ENCODE measurements around the gene POU2F3. TPM values are rescaled to one million over a fixed set of nuclear protein-coding genes. Genes with fewer than 3 reads are reported as not detected.
A peak's percentile ranks its signal among the peaks of the same experiment; 100 is the strongest.

POU2F3 gene
- total RNA-seq, 2 donors from 2014 or later: 0.26 TPM; not detected in 1

DNA sequence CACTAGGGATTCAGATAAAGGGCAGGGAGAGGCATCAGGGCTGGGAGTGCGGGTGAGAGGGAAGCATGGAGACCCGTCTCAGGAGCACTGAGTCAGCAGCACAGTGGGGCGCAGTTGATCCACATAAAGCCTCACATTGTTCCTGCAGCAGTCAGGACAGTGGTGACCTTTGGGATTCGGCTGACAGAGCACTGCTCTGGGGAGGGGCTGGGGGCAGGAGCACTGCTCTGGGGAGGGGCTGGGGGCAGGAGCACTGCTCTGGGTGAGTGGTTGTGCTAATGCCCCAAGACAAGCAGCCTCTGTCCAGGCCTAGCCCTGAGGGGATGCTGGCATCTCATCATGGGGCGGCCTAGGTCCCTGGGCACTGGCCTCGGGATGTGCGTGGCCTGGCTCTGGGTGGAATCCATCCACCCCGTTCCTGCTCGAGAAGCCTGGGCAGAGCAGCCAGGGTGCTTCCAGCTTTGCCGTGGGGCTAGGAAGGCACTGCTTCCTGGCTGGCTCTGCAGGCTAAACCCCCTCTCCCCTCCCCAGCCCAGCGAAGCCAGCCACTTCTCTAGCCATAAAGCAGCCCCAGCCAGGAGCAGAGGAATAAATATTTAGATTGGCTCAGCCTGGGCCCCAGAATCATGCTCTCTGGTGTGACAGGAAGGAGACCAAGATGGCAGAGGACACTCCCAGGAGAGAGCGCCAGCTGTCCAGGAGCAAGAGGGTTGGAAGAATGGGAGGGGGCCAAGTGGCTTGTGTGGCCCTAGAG is 21.8 kb upstream of the POU2F3 start:
- Histone ChIP-seq H3K9me3 (no peaks in the 10 kb centered on the region), H3K27ac (peak overlapping the region; percentile 38 to 54 (median 48)), H3K4me3 (no peak overlapping the region), H3K36me3 (replicated peaks in 1 of 2; ENCODE audit: insufficient read depth in 1 of 2, low read depth in 2 of 2) (no peaks in the 10 kb centered on the region), H3K4me1 (peaks cover 88% of the 10 kb centered on the region), H3K27me3 (no peaks in the 10 kb centered on the region)
- DNase-seq (peak in 3 of 4 donors; percentile 35 to 70 (median 49)), ATAC-seq (peak; percentile 31)
- WGBS, 2 donors: 49 to 62% methylated on average over 4 to 11 of the region's 12 CpGs
- intact Hi-C loops (cut with DNase I): no loop called here
- TF ChIP-seq POLR2A (IDR thresholded peaks at IDR 0.05): no peak
- TF ChIP-seq CTCF (IDR thresholded peaks at IDR 0.05): no peak

GRCh38 chr11:120218695-120219033 is 21.3 kb upstream of the POU2F3 start:
- TF ChIP-seq CTCF (IDR thresholded peaks at IDR 0.05) (no peak), POLR2A (IDR thresholded peaks at IDR 0.05) (no peak)
- intact Hi-C loops (cut with DNase I): no loop called here
- WGBS, 2 donors: 61 to 74% methylated on average over 9 to 10 of the region's 10 CpGs
- Histone ChIP-seq H3K36me3 (replicated peaks in 1 of 2; ENCODE audit: insufficient read depth in 1 of 2, low read depth in 2 of 2) (no peaks in the 10 kb centered on the region), H3K4me1 (peaks cover 83% of the 10 kb centered on the region), H3K9me3 (no peaks in the 10 kb centered on the region), H3K4me3 (no peak overlapping the region), H3K27ac (peak overlapping the region in 2 of 4 donors; percentile 38 to 54), H3K27me3 (no peaks in the 10 kb centered on the region)
- DNase-seq: no peak
- no peak for ATAC-seq

GRCh38 chr11:120219232-120219937 is 20.6 kb upstream of the POU2F3 start:
- Histone ChIP-seq H3K9me3 (no peaks in the 10 kb centered on the region), H3K36me3 (replicated peaks in 1 of 2; ENCODE audit: insufficient read depth in 1 of 2, low read depth in 2 of 2) (no peaks in the 10 kb centered on the region), H3K27me3 (no peaks in the 10 kb centered on the region), H3K27ac (peak overlapping the region; percentile 18 to 47 (median 29)), H3K4me3 (no peak overlapping the region), H3K4me1 (peaks cover 76% of the 10 kb centered on the region)
- WGBS, 2 donors: 60 to 69% methylated on average over 6 to 13 of the region's 13 CpGs
- TF ChIP-seq POLR2A (IDR thresholded peaks at IDR 0.05) (no peak), CTCF (IDR thresholded peaks at IDR 0.05) (no peak)
- intact Hi-C loops (cut with DNase I): no loop called here
- peak in 3 of 4 donors; percentile 33 to 67 (median 49) for DNase-seq
- no peak for ATAC-seq

DNA sequence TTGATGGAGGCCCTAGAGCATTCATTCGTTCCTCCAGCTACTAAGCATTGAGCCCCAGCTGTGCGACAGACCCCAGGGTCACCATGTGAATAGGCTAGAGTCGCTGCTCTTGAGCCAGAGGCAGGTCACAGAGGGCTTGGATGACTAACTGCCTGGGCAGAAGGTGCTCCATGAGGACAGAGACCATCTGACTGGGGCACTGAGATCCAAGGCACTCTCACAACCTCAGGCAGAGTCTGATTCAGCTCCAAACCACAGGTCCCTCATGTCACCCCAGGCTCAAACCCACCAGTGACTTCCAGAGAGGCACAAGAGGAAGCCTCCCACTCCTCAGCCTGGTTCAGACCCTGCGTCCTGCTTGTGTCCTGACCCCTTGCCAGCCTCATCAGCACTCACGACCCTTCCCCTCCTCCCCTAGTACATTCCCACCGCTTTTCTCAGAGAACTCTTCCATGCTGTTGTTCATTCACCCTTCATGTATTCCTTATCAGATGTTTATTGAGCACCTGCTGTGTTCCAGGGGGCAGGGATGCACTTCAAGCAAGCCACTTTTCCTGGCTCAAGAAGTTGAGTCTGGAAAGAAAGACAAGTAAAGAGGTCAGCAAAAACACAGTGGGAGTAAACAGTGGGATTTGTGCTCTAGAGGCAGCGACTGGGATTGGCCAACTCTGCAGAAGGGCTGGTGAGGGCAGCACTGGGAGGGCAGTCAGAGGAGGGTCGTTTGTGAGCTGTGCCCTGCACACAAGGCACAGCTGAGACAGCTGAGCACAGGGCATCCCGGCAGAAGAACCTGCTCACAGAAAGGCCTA is 19.8 kb upstream of the POU2F3 start:
- Histone ChIP-seq H3K9me3 (no peaks in the 10 kb centered on the region), H3K27me3 (no peaks in the 10 kb centered on the region), H3K4me3 (no peak overlapping the region), H3K4me1 (peaks cover 68% of the 10 kb centered on the region), H3K36me3 (replicated peaks in 1 of 2; ENCODE audit: insufficient read depth in 1 of 2, low read depth in 2 of 2) (no peaks in the 10 kb centered on the region), H3K27ac (peak overlapping the region in 3 of 4 donors; percentile 7 to 47 (median 28))
- intact Hi-C loops (cut with DNase I): no loop called here
- DNase-seq (no peak), ATAC-seq (no peak)
- TF ChIP-seq POLR2A (IDR thresholded peaks at IDR 0.05) (no peak), CTCF (IDR thresholded peaks at IDR 0.05) (no peak)
- 48 to 57% methylated on average over 8 to 9 of the region's 9 CpGs for WGBS, 2 donors

Data from body of pancreas (tissue), 4 donors.